ENCODE measurements around the gene LTBP1. TPM values are rescaled to one million over a fixed set of nuclear protein-coding genes. Genes with fewer than 3 reads are reported as not detected.

Gene LTBP1
- total RNA-seq, 1 experiment from 2014 or later, result 28.5 TPM

GRCh38 chr2:32952761-32953476 is 6.2 kb downstream of the LTBP1 start:
- H3K14ac ChIP-seq (ENCODE audit: insufficient read depth, low read length), result no peak overlapping the region; the same call in 1 of the 2 replicates
- no peak overlapping the region for H3K18ac ChIP-seq (ENCODE audit: insufficient read length, low read depth, low read length)
- no peaks in the 10 kb centered on the region for H4K20me1 ChIP-seq (ENCODE audit: control insufficient read depth, insufficient read depth, insufficient read length)
- no peak overlapping the region for H2BK120ac ChIP-seq (ENCODE audit: low read depth, low read length, poor library complexity, severe bottlenecking)
- no peak overlapping the region for H2BK12ac ChIP-seq (ENCODE audit: insufficient read length, low read depth, low read length)
- H3K79me2 ChIP-seq (ENCODE audit: insufficient read depth, low read length), result no peaks in the 10 kb centered on the region
- Mint-ChIP-seq H3K27me3 (ENCODE audit: low read depth) (peaks cover 6% of the 10 kb centered on the region), H3K36me3 (ENCODE audit: insufficient read depth in 1 of 3, low read depth in 3 of 3) (no peaks in the 10 kb centered on the region; a peak in 1 of 7 replicates), H3K4me1 (peaks cover 10 to 14% of the 10 kb centered on the region in 2 experiments), H3K4me3 (no peak overlapping the region), H3K9me3 (no peaks in the 10 kb centered on the region), H3K27ac (no peak overlapping the region)
- H3K79me1 ChIP-seq (ENCODE audit: insufficient read depth, low read depth, low read length, poor library complexity, severe bottlenecking), result no peaks in the 10 kb centered on the region
- no CpG with 5 or more reads among the region's 10 CpGs for WGBS (ENCODE audit: extremely low coverage, insufficient read length, low lambda C conversion rate)
- DNase-seq, result no peak
- no peak overlapping the region for H3K9ac ChIP-seq (ENCODE audit: extremely low read depth, insufficient read length, low read length)
- no peak overlapping the region for H2AK5ac ChIP-seq (ENCODE audit: insufficient read length, low read length)
- H4K5ac ChIP-seq (ENCODE audit: insufficient read length, low read depth, low read length), result no peak overlapping the region
- TF ChIP-seq, protein P1, sequence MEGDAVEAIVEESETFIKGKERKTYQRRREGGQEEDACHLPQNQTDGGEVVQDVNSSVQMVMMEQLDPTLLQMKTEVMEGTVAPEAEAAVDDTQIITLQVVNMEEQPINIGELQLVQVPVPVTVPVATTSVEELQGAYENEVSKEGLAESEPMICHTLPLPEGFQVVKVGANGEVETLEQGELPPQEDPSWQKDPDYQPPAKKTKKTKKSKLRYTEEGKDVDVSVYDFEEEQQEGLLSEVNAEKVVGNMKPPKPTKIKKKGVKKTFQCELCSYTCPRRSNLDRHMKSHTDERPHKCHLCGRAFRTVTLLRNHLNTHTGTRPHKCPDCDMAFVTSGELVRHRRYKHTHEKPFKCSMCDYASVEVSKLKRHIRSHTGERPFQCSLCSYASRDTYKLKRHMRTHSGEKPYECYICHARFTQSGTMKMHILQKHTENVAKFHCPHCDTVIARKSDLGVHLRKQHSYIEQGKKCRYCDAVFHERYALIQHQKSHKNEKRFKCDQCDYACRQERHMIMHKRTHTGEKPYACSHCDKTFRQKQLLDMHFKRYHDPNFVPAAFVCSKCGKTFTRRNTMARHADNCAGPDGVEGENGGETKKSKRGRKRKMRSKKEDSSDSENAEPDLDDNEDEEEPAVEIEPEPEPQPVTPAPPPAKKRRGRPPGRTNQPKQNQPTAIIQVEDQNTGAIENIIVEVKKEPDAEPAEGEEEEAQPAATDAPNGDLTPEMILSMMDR (conservative IDR thresholded peaks at IDR 0.05), result no peak
- no peak overlapping the region for H2BK20ac ChIP-seq (ENCODE audit: low read depth, low read length, poor library complexity, severe bottlenecking)
- H4K91ac ChIP-seq (ENCODE audit: insufficient read length, low read depth, low read length), result no peak overlapping the region
- no peak overlapping the region for H4K8ac ChIP-seq (replicated peaks; ENCODE audit: insufficient read length, low read depth, low read length)
- no peak overlapping the region for H2BK5ac ChIP-seq (ENCODE audit: insufficient read length, low read length)
- no peaks in the 10 kb centered on the region for H3K27me3 ChIP-seq (ENCODE audit: insufficient read depth, low read length)
- no peak overlapping the region for H3K23ac ChIP-seq (ENCODE audit: insufficient read length, low read depth, low read length)
- H2AFZ ChIP-seq (ENCODE audit: low read length), result no peak overlapping the region
- no peaks in the 10 kb centered on the region for H3K9me3 ChIP-seq (ENCODE audit: control insufficient read depth, low read depth, low read length)
- H3K23me2 ChIP-seq (ENCODE audit: insufficient read length, low read depth, low read length, poor library complexity, severe bottlenecking), result no peaks in the 10 kb centered on the region
- no peak overlapping the region for H3K56ac ChIP-seq (ENCODE audit: insufficient read length, low read depth, low read length)
- no peak overlapping the region for H3K4ac ChIP-seq (ENCODE audit: low read depth, low read length)
- no peak overlapping the region for H3K27ac ChIP-seq (ENCODE audit: insufficient read length, low read depth, low read length)
- no peak overlapping the region for H3K4me2 ChIP-seq (ENCODE audit: insufficient read depth, insufficient read length, low read length)
- H3K4me1 ChIP-seq (ENCODE audit: insufficient read depth, low read length), result peaks cover 2% of the 10 kb centered on the region; the same call in 1 of the 2 replicates
- no peak overlapping the region for H2BK15ac ChIP-seq (ENCODE audit: low read depth, low read length)
- H3T11ph ChIP-seq (ENCODE audit: low read length), result no peak overlapping the region
